Cardiac muscle cell (in vitro differentiated cells and primary cell): Measurements from ENCODE around the gene CPAMD8. TPM values are rescaled to one million over a fixed set of nuclear protein-coding genes. Genes with fewer than 3 reads are reported as not detected.
A peak's percentile ranks its signal among the peaks of the same experiment; 100 is the strongest.
"Not testable (repeated sequence)": the region's sequence is repeated elsewhere in the genome, so short reads cannot be mapped to it uniquely, and the experiment has no call there.

Experiments
- DNase-seq, 2 donors: peaks; one replicate each; pipeline versions ENCODE4 v3.0.0 to v3.0.0-alpha.2; 2010 to 2017; ENCODE audit warnings: low read depth in 1 of 2, low spot score in 1 of 2
- H3K27ac ChIP-seq: fragments of 200-600 bp; sonication (generic); 2 replicates; pipeline ENCODE4 v1.5.1; 2016
- H3K27me3 ChIP-seq: fragments of 200-600 bp; sonication (generic); 2 replicates; pipeline ENCODE4 v1.6.0; 2016; ENCODE audit warnings: control low read depth
- H3K36me3 ChIP-seq: fragments of 200-600 bp; sonication (generic); 2 replicates; pipeline ENCODE4 v1.5.1; 2016; ENCODE audit warnings: control low read depth
- H3K4me1 ChIP-seq: fragments of 200-600 bp; sonication (generic); 2 replicates; pipeline ENCODE4 v1.8.1; 2017; ENCODE audit warnings: low read depth, mild to moderate bottlenecking, mixed run types
- H3K4me3 ChIP-seq: fragments of 200-600 bp; sonication (generic); 2 replicates; pipeline ENCODE4 v1.5.1; 2016; ENCODE audit warnings: mild to moderate bottlenecking
- H3K9me3 ChIP-seq: fragments of 200-600 bp; sonication (generic); 2 replicates; pipeline ENCODE4 v1.5.1; 2017; ENCODE audit warnings: low read depth, mild to moderate bottlenecking, control low read depth
- CTCF ChIP-seq: IDR thresholded peaks from 2 replicates; pipeline ENCODE4 v1.5.1; 2012; ENCODE audit warnings: low read depth, mild to moderate bottlenecking, low read length
- polyA plus RNA-seq: library from polyadenylated mRNA; unstranded; fragments of >200 nt; fragmentation: Nextera tagmentation; extraction: Ambion mirVana; gene quantifications from 2 replicates; pipeline ENCODE4 v1.2.1, GENCODE V29; 2016
- total RNA-seq: library from RNA; depleted of rRNA; stranded (reverse); fragments of >200 nt; gene quantifications from 2 replicates; pipeline ENCODE4 v1.2.3, GENCODE V29; 2016

Gene CPAMD8
- total and polyA plus RNA-seq, 2 experiments from 2014 or later = 18.1 to 53.4 TPM

- H3K27ac ChIP-seq = no peak overlapping the region
- no peak for DNase-seq
- TF ChIP-seq CTCF = no peak
- no peaks in the 10 kb centered on the region for H3K4me1 ChIP-seq
- no peaks in the 10 kb centered on the region for H3K36me3 ChIP-seq
- peaks cover 9% of the 10 kb centered on the region for H3K27me3 ChIP-seq
- no peaks in the 10 kb centered on the region for H3K9me3 ChIP-seq
- no peak overlapping the region for H3K4me3 ChIP-seq
These were observed 5.1 kb upstream of the CPAMD8 start for GRCh38 chr19:17031741-17032140.

DNA sequence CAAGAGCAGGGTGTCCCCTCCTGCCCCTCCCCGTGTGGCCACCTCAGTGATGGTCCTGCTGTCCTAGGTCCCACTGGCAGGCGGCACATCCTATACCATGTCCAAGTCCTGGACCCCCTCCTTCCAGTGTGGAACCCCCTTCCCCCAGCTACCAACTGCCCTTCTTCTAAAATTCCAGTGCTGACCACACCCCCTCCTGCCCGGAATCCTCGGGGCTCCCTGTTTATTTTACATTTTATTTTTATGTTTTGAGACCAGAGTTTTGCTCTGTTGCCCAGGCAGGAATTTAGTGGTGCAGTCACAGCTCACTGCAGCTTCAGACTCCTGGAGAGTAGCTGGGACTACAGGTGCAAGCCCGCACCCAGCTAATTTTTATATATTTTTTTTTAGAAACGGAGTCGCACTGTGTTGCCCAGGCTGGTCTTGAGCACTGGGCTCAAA lies 945 bp upstream of the CPAMD8 start:
- Histone ChIP-seq H3K4me1 (no peaks in the 10 kb centered on the region), H3K27me3 (peaks cover 18% of the 10 kb centered on the region), H3K27ac (no peak overlapping the region), H3K4me3 (no peak overlapping the region), H3K36me3 (no peaks in the 10 kb centered on the region), H3K9me3 (no peaks in the 10 kb centered on the region)
- no peak for TF ChIP-seq CTCF
- DNase-seq = no peak

GRCh38 chr19:17025991-17026658 lies 485 bp downstream of the CPAMD8 start:
- H3K4me1 ChIP-seq = no peaks in the 10 kb centered on the region
- H3K9me3 ChIP-seq = no peaks in the 10 kb centered on the region
- no peak overlapping the region for H3K27ac ChIP-seq
- no peak for TF ChIP-seq CTCF
- DNase-seq = peak; percentile 9 to 20
- no peaks in the 10 kb centered on the region for H3K36me3 ChIP-seq
- peak overlapping the region; percentile 41 for H3K4me3 ChIP-seq
- H3K27me3 ChIP-seq = peaks cover 18% of the 10 kb centered on the region

DNA sequence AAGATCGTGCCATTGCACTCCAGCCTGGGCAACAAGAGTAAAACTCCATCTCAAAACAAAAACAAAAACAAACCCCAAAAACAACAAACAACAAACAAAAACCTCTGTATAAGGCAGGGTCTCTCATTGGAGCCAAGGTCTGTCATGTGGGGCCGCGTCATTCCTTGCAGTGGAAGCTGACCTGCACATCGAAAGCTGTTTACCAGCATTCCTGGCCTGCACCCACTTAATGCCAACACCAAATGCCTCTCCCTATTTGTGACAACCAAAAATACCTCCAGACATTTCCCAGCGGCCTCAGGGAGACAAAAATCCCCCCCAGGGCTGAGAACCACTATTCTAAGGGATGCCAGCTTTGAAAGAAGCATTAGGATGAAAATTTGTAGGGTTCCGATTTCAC lies 1.2 kb downstream of the CPAMD8 start:
- Histone ChIP-seq H3K27me3 (peaks cover 18% of the 10 kb centered on the region), H3K27ac (no peak overlapping the region), H3K9me3 (no peaks in the 10 kb centered on the region), H3K4me3 (peak overlapping the region; percentile 41), H3K36me3 (no peaks in the 10 kb centered on the region), H3K4me1 (no peaks in the 10 kb centered on the region)
- TF ChIP-seq CTCF = no peak
- no peak for DNase-seq

GRCh38 chr19:17024941-17025340 lies 1.7 kb downstream of the CPAMD8 start:
- H3K4me1 ChIP-seq, H3K36me3 ChIP-seq, H3K9me3 ChIP-seq, H3K4me3 ChIP-seq, DNase-seq, H3K27ac ChIP-seq: not testable (repeated sequence)
- H3K27me3 ChIP-seq = peaks cover 18% of the 10 kb centered on the region

GRCh38 chr19:17023805-17024204 lies 2.8 kb downstream of the CPAMD8 start:
- Histone ChIP-seq H3K36me3 (no peaks in the 10 kb centered on the region), H3K4me1 (no peaks in the 10 kb centered on the region), H3K9me3 (no peaks in the 10 kb centered on the region), H3K27ac (no peak overlapping the region), H3K4me3 (no peak overlapping the region), H3K27me3 (peaks cover 18% of the 10 kb centered on the region)
- DNase-seq = no peak
- TF ChIP-seq CTCF = no peak
